Measurements from ENCODE around the gene CCDC142. TPM values are rescaled to one million over a fixed set of nuclear protein-coding genes. Genes with fewer than 3 reads are reported as not detected.

Gene CCDC142
- total and polyA plus RNA-seq, 2 of the 8 experiments (the other 6 are each of a cell fraction or from before 2014, with no cell fraction given) = 6.0 to 10.7 TPM

- ChIA-PET POLR2A (ENCODE audit: partially characterized antibody) (interaction anchor here (1.5 to 3.9 kb wide), 3 partner anchors 10 to 19 kb away, joined by 4 to 66 read pairs (median 42); partner anchors contain the start of genes INO80B and WBP1), CTCF (ENCODE audit: partially characterized antibody) (interaction anchor here (1.0 to 3.1 kb wide), 3 partner anchors 13 to 137 kb away, joined by 3 to 16 read pairs (median 3); partner anchors contain the start of gene WBP1)
- no peak overlapping the region for H3K4me3 ChIP-seq (ENCODE audit: extremely low read depth in 1 of 4, insufficient read depth in 2 of 4, low read depth in 3 of 4, low read length in 4 of 4)
- H3K27me3 ChIP-seq (replicated peaks in 1 of 4; ENCODE audit: control insufficient read depth in 3 of 4, extremely low read depth in 1 of 4, insufficient read depth in 3 of 4, low read length in 3 of 4) = no peaks in the 10 kb centered on the region
- H2BK15ac ChIP-seq (ENCODE audit: low read length) = no peak overlapping the region
- no peak overlapping the region for H3K18ac ChIP-seq (ENCODE audit: extremely low read depth, low read length)
- H3K79me2 ChIP-seq (ENCODE audit: control insufficient read depth in 1 of 2, insufficient read depth in 2 of 2, low read length in 2 of 2) = peaks cover 4 to 47% of the 10 kb centered on the region in 2 experiments; a peak in 2 of 4 replicates
- no peaks in the 10 kb centered on the region for H3K9me3 ChIP-seq (ENCODE audit: insufficient read depth in 2 of 2, low read depth in 1 of 2, low read length in 1 of 2)
- no peak overlapping the region for H4K91ac ChIP-seq (replicated peaks; ENCODE audit: insufficient read length, low read length)
- H2BK12ac ChIP-seq (ENCODE audit: low read depth, low read length) = no peak overlapping the region
- H2AK5ac ChIP-seq (ENCODE audit: low read depth, low read length) = peak overlapping the region; percentile 25
- H2AFZ ChIP-seq (ENCODE audit: low read length) = no peak overlapping the region
- H4K5ac ChIP-seq (ENCODE audit: insufficient read length, low read depth, low read length) = no peak overlapping the region
- peaks cover 6% of the 10 kb centered on the region; the same call in 1 of the 2 replicates for H3K23me2 ChIP-seq (ENCODE audit: low read depth, low read length)
- H3K14ac ChIP-seq (ENCODE audit: insufficient read length) = no peak overlapping the region
- H3K23ac ChIP-seq (ENCODE audit: insufficient read length) = no peak overlapping the region
- DNase-seq (ENCODE audit: low read depth in 1 of 2, low spot score in 2 of 2) = no peak
- 100% methylated on average over 1 of the region's 1 CpG; no CpG with 5 or more reads in 1 of the 2 experiments for WGBS, 2 experiments (ENCODE audit: extremely low coverage in 1 of 2, insufficient coverage in 1 of 2, insufficient read length in 1 of 2, insufficient replicate concordance in 2 of 2, low coverage in 1 of 2, low lambda C conversion rate in 2 of 2, missing lambda C conversion rate in 1 of 2)
- no peak overlapping the region for H3K4ac ChIP-seq (replicated peaks; ENCODE audit: insufficient read length, low read depth, low read length)
- H2BK120ac ChIP-seq (replicated peaks; ENCODE audit: low read depth, low read length) = no peak overlapping the region
- no peak overlapping the region; the same call in 1 of the 2 replicates for H4K8ac ChIP-seq (ENCODE audit: extremely low read depth, insufficient read depth, low read length)
- H4K20me1 ChIP-seq (replicated peaks in 1 of 2; ENCODE audit: control insufficient read depth in 1 of 2, insufficient read depth in 2 of 2, low read length in 2 of 2) = peaks cover 6 to 14% of the 10 kb centered on the region in 2 experiments
- H3K4me2 ChIP-seq (ENCODE audit: insufficient read depth in 1 of 2, low read depth in 2 of 2, low read length in 2 of 2) = peak overlapping the region in 1 of 2 experiments; percentile 11; a peak in 1 of 4 replicates
- peaks cover 4 to 24% (median 17%) of the 10 kb centered on the region in 4 experiments; a peak in 6 of 7 replicates for H3K4me1 ChIP-seq (replicated peaks in 1 of 4; ENCODE audit: control insufficient read depth in 3 of 4, insufficient read depth in 4 of 4, low read length in 3 of 4)
- no peak overlapping the region for H3K27ac ChIP-seq (ENCODE audit: low read depth, low read length)
- no peak for TF ChIP-seq SIRT6 (IDR thresholded peaks at IDR 0.05; ENCODE audit: low read length)
- H3K56ac ChIP-seq (replicated peaks; ENCODE audit: insufficient read length, low read depth, low read length) = no peak overlapping the region
- no peak for FAIRE-seq
- no peak overlapping the region; a peak in 1 of 7 replicates for H3K9ac ChIP-seq (replicated peaks in 1 of 4; ENCODE audit: extremely low read depth in 1 of 4, low read depth in 3 of 4, low read length in 3 of 4)
- H2BK5ac ChIP-seq (ENCODE audit: low read depth, low read length) = no peak overlapping the region
- peaks cover 22% of the 10 kb centered on the region for H3K79me1 ChIP-seq (ENCODE audit: low read depth, low read length)
- H3K36me3 ChIP-seq (ENCODE audit: control insufficient read depth in 2 of 4, insufficient read depth in 4 of 4, low read length in 3 of 4) = peaks cover 0 to 5% (median 1%) of the 10 kb centered on the region in 4 experiments; a peak in 1 of 8 replicates
- no peak overlapping the region for H2BK20ac ChIP-seq (ENCODE audit: low read length)
Observed at GRCh38 chr2:74438248-74438647, 44.5 kb downstream of the CCDC142 start.

All from H1 (cell line).